ENCODE measurements around the gene GNE. TPM values are rescaled to one million over a fixed set of nuclear protein-coding genes. Genes with fewer than 3 reads are reported as not detected.

GNE gene
- total and polyA plus RNA-seq, 10 of the 15 experiments (the other 5 are each of a cell fraction or from before 2014, with no cell fraction given), result 4.1 to 13.6 (median 10.7) TPM

- Histone ChIP-seq H3K4me2 (ENCODE audit: control insufficient read depth, insufficient read depth) (no peak overlapping the region), H4K20me1 (ENCODE audit: control insufficient read depth, insufficient read depth) (no peaks in the 10 kb centered on the region), H3K36me3 (ENCODE audit: control insufficient read depth in 2 of 2, insufficient read depth in 2 of 2, low read length in 1 of 2) (no peaks in the 10 kb centered on the region), H2AFZ (ENCODE audit: control insufficient read depth, low read depth, low read length) (no peak overlapping the region), H3K4me3 (no peak overlapping the region), H3K79me2 (ENCODE audit: control insufficient read depth, insufficient read depth, low read length) (no peaks in the 10 kb centered on the region), H3K27ac (ENCODE audit: control insufficient read depth, insufficient read depth) (no peak overlapping the region), H3K27me3 (replicated peaks in 1 of 2; ENCODE audit: control insufficient read depth in 2 of 2, insufficient read depth in 2 of 2, low read length in 1 of 2) (no peaks in the 10 kb centered on the region), H3K4me1 (ENCODE audit: control insufficient read depth, insufficient read depth, low read length) (no peaks in the 10 kb centered on the region), H3K9me3 (replicated peaks; ENCODE audit: control insufficient read depth, insufficient read depth, low read length) (no peaks in the 10 kb centered on the region), H3K9ac (ENCODE audit: control insufficient read depth, insufficient read depth, low read length) (no peak overlapping the region)
- FAIRE-seq (no peak), DNase-seq (ENCODE audit: low read depth, low spot score) (no peak), ATAC-seq (no peak)
- ChIA-PET SMC1A (ENCODE audit: uncharacterized antibody, unreplicated experiment) (no interaction called here), CTCF (no interaction called here), RAD21 (ENCODE audit: unreplicated experiment) (no interaction called here), POLR2A (no interaction called here)
- 29% methylated on average over 1 of the region's 2 CpGs for WGBS (ENCODE audit: insufficient coverage, insufficient replicate concordance, low lambda C conversion rate, missing lambda C conversion rate)
- in situ Hi-C loops (cut with MboI), result no loop called here
- BruUV-seq (replicated peaks), result no TSS peak
- intact Hi-C loops (cut with micrococcal nuclease; ENCODE audit: unreplicated experiment), result no loop called here
- TF ChIP-seq, protein P1, sequence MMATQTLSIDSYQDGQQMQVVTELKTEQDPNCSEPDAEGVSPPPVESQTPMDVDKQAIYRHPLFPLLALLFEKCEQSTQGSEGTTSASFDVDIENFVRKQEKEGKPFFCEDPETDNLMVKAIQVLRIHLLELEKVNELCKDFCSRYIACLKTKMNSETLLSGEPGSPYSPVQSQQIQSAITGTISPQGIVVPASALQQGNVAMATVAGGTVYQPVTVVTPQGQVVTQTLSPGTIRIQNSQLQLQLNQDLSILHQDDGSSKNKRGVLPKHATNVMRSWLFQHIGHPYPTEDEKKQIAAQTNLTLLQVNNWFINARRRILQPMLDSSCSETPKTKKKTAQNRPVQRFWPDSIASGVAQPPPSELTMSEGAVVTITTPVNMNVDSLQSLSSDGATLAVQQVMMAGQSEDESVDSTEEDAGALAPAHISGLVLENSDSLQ (IDR thresholded peaks at IDR 0.05), result no peak
- TF ChIP-seq EP300 (IDR thresholded peaks at IDR 0.05; ENCODE audit: borderline replicate concordance in 1 of 2, control insufficient read depth in 1 of 2, low read depth in 2 of 2, low read length in 2 of 2) (no peak), HDAC2 (IDR thresholded peaks at IDR 0.05) (no peak), IRF4 (IDR thresholded peaks at IDR 0.05; ENCODE audit: low read depth, low read length) (no peak), SRF (IDR thresholded peaks at IDR 0.05; ENCODE audit: low read depth in 2 of 2, low read length in 2 of 2) (no peak), TBL1XR1 (IDR thresholded peaks at IDR 0.05; ENCODE audit: low read depth, low read length) (no peak), CREB1 (IDR thresholded peaks at IDR 0.05; ENCODE audit: low read depth) (no peak), ZNF687 (IDR thresholded peaks at IDR 0.05) (no peak), NRF1 (conservative IDR thresholded peaks at IDR 0.05; ENCODE audit: low read depth, low read length) (no peak), MEF2A (IDR thresholded peaks at IDR 0.05; ENCODE audit: insufficient read depth, low read depth, low read length) (no peak), JUND (IDR thresholded peaks at IDR 0.05; ENCODE audit: low read depth, low read length) (no peak), EGR1 (IDR thresholded peaks at IDR 0.05; ENCODE audit: borderline replicate concordance in 1 of 2, low read depth in 2 of 2, low read length in 2 of 2) (no peak), FOS (IDR thresholded peaks at IDR 0.05; ENCODE audit: borderline replicate concordance, extremely low read depth, insufficient read length) (no peak), CHD2 (IDR thresholded peaks at IDR 0.05; ENCODE audit: borderline replicate concordance, low read depth, low read length) (no peak), IKZF1 (conservative IDR thresholded peaks at IDR 0.05) (no peak), DPF2 (IDR thresholded peaks at IDR 0.05) (no peak), RAD21 (IDR thresholded peaks at IDR 0.05; ENCODE audit: insufficient read depth, low read depth, low read length) (no peak)
- TF ChIP-seq, protein P2, sequence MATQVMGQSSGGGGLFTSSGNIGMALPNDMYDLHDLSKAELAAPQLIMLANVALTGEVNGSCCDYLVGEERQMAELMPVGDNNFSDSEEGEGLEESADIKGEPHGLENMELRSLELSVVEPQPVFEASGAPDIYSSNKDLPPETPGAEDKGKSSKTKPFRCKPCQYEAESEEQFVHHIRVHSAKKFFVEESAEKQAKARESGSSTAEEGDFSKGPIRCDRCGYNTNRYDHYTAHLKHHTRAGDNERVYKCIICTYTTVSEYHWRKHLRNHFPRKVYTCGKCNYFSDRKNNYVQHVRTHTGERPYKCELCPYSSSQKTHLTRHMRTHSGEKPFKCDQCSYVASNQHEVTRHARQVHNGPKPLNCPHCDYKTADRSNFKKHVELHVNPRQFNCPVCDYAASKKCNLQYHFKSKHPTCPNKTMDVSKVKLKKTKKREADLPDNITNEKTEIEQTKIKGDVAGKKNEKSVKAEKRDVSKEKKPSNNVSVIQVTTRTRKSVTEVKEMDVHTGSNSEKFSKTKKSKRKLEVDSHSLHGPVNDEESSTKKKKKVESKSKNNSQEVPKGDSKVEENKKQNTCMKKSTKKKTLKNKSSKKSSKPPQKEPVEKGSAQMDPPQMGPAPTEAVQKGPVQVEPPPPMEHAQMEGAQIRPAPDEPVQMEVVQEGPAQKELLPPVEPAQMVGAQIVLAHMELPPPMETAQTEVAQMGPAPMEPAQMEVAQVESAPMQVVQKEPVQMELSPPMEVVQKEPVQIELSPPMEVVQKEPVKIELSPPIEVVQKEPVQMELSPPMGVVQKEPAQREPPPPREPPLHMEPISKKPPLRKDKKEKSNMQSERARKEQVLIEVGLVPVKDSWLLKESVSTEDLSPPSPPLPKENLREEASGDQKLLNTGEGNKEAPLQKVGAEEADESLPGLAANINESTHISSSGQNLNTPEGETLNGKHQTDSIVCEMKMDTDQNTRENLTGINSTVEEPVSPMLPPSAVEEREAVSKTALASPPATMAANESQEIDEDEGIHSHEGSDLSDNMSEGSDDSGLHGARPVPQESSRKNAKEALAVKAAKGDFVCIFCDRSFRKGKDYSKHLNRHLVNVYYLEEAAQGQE (IDR thresholded peaks at IDR 0.05; ENCODE audit: low read depth, low read length), result no peak
Observed at GRCh38 chr9:36297798-36298197, 39.5 kb upstream of the GNE start.

Data from GM12878 (cell line).